Smooth muscle cell of the umbilical artery (primary cell): Measurements from ENCODE around the gene CREBL2. TPM values are rescaled to one million over a fixed set of nuclear protein-coding genes. Genes with fewer than 3 reads are reported as not detected.

Experiments
- total RNA-seq: library from RNA; depleted of rRNA; stranded (reverse); fragments of >200 nt; gene quantifications from 2 replicates; pipeline ENCODE4 v1.2.3, GENCODE V29; 2014

The CREBL2 gene
- total RNA-seq, result 30.9 and 31.3 TPM in 2 replicates

DNA sequence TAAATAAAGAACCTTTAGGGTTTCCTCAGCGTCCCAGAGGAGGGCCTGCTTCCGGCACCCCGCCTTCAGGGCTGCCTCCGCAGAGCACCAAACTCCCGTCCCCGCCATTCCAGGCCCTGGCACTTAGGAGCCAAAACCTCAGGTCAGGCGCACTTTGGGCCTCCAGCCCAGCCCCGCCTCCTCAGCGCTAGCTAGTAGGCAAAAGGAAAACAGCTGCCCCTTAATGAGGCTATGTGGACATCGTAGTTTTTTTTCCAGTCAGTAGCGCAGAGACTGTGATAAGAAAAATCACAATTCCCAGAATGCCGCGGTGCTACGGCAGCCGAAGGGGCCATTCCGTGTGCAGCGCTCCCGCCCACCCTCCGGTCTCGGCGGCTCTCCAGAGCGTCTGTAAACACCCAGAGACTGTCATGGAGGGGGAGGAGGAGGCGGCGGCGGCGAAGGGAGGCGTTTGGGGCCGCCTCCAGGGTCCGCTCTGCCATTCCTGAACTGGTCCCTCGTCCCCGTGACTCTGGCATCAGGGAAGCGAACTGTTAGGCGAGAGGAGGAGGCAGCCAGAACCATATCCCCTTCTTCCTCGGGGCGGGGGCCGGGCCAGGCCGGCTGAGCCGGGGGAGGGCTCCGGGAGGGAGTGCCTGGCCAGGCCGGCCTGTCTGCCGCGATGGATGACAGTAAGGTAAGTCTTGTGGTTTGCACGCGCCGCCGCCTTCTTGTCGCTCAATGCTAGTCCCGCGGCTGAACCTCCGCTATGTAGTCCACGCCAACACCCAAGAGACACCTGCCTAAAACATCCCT is at the start of gene CREBL2:
TSS of gene CREBL2 (plus strand) at position 365 of the 795 bp plus-strand sequence. CDS start at position 662, 297 bp downstream.

GRCh38 chr12:12562585-12563261 is 49.0 kb upstream of the CREBL2 start, which contains the start of gene DUSP16:
Gene DUSP16 (minus strand): TSS chr12:12562863. CDS start chr12:12521098, 41,765 bp downstream.

Other genes starting within 250 kb of the CREBL2 start
- gene DUSP16, start 49.0 kb upstream of the CREBL2 start, total RNA-seq, result 4.8 and 7.4 TPM in 2 replicates
- under 0.01 TPM in 1 of 2 replicates, not detected in the other for gene GPR19, start 84.3 kb downstream of the CREBL2 start, total RNA-seq
- 15.5 and 17.5 TPM in 2 replicates for gene CDKN1B, start 105.5 kb downstream of the CREBL2 start, total RNA-seq
- 3.0 and 4.5 TPM in 2 replicates for gene APOLD1, start 173.8 kb downstream of the CREBL2 start, total RNA-seq
- gene DDX47, start 201.5 kb downstream of the CREBL2 start, total RNA-seq, result 76.0 and 81.6 TPM in 2 replicates